ENCODE data around the gene SUN3. TPM values are rescaled to one million over a fixed set of nuclear protein-coding genes. Genes with fewer than 3 reads are reported as not detected.
A peak's percentile ranks its signal among the peaks of the same experiment; 100 is the strongest.

SUN3 gene
- total RNA-seq, 4 donors from 2014 or later, result not detected

DNA sequence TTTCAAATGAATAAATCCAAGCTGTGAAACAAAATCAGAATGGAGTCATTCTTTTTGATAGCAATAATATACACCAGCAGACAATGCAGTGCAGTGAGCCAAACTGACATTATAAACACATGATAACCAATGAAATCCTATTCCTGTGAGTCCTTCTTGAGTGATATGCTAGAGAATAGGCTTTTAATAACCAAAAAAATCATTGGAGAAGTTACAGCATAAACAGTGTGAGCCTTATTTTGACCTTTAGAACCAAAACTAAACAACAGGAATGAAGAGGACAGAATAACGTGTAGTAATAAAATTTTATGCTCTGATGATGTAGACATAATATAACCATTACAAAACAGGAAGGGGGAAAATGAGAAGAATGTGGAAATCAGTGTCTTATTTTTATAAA is 58.1 kb downstream of the SUN3 start:
- no peaks in the 10 kb centered on the region for H3K9me3 ChIP-seq
- in situ Hi-C loops (cut with MboI; ENCODE audit: low pct_ligation_motif_present in 1 of 4, low pct_unique_long_range_greater_than_20kb in 1 of 4, low sequenced_read_pairs in 3 of 4), result no loop called here
- no peak for DNase-seq
- no peak for TF ChIP-seq EP300 (IDR thresholded peaks at IDR 0.05; ENCODE audit: low read depth)
- no peak for TF ChIP-seq CTCF (IDR thresholded peaks at IDR 0.05)
- no peak for TF ChIP-seq POLR2AphosphoS5 (IDR thresholded peaks at IDR 0.05)
- TF ChIP-seq POLR2A (IDR thresholded peaks at IDR 0.05), result no peak
- intact Hi-C loops (cut with DNase I; ENCODE audit: low total_unique reads), result no loop called here
- WGBS, 2 donors (ENCODE audit: low coverage in 1 of 2), result 31 to 32% methylated on average over 1 of the region's 1 CpG
- peaks cover 0 to 47% (median 15%) of the 10 kb centered on the region in 4 donors for H3K36me3 ChIP-seq
- H3K4me3 ChIP-seq, result no peak overlapping the region
- peaks cover 6 to 36% (median 24%) of the 10 kb centered on the region in 4 donors for H3K4me1 ChIP-seq
- peak overlapping the region; percentile 79 to 92 (median 85) for H3K27ac ChIP-seq
- H3K27me3 ChIP-seq, result no peaks in the 10 kb centered on the region

DNA sequence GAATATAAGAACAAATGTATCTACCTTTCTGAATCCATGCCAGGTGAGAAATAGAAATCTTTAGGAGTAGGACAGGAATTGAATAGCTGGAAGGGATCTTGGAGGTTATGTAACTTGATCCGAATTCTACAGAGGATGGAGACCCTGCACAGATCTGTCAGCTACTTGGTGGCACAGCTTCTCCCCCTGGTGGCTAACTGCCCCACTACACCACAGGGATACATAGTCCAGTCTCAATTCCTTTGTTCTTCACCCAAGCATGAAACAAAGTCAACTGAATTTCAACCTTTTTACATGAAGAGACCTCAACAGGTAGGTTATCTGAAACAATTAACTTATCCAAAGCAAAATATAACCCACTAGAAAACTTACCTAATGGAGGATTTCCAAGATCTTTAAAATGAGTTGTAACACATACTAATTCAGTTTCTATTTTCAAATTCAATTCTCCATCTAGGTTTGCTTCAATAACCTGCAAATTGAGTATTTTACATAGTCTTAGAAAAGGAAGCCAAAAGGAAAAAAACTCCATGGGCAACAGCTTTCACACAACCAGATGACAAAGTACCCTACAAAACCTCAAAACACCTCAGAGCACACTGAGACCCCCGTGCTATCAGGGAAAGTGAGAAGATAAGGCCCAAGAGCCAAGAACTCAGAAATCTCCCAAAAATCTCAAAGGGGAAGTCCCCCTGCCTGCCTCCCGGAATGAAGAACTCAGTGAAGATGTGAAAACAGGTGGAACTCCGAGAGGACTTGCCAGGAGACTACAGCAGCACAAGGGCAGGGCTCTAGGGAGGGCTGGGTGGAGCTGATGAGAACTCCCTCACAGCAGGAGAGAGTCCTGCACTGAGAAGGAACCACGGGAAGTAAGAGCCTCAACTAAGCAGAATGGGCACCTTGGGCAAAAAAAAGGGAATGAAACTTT is 59.8 kb downstream of the SUN3 start:
- TF ChIP-seq POLR2A (IDR thresholded peaks at IDR 0.05) (no peak), EP300 (IDR thresholded peaks at IDR 0.05; ENCODE audit: low read depth) (no peak), CTCF (IDR thresholded peaks at IDR 0.05) (peak; percentile 71 to 88 (median 82)), POLR2AphosphoS5 (IDR thresholded peaks at IDR 0.05) (peak in 1 of 3 donors; percentile 41)
- no peaks in the 10 kb centered on the region for H3K9me3 ChIP-seq
- no peaks in the 10 kb centered on the region for H3K27me3 ChIP-seq
- H3K4me1 ChIP-seq, result peaks cover 6 to 36% (median 24%) of the 10 kb centered on the region in 4 donors
- intact Hi-C loops (cut with DNase I; ENCODE audit: low total_unique reads), result no loop called here
- WGBS, 2 donors (ENCODE audit: low coverage in 1 of 2), result 60% methylated on average over 3 to 5 of the region's 5 CpGs
- H3K4me3 ChIP-seq, result no peak overlapping the region
- in situ Hi-C loops (cut with MboI; ENCODE audit: low pct_ligation_motif_present in 1 of 4, low pct_unique_long_range_greater_than_20kb in 1 of 4, low sequenced_read_pairs in 3 of 4), result no loop called here
- peak overlapping the region; percentile 79 to 92 (median 85) for H3K27ac ChIP-seq
- peak; percentile 76 for DNase-seq
- H3K36me3 ChIP-seq, result peaks cover 0 to 50% (median 22%) of the 10 kb centered on the region in 4 donors

GRCh38 chr7:47967708-47968107 is 61.2 kb downstream of the SUN3 start:
- Histone ChIP-seq H3K36me3 (peaks cover 0 to 55% (median 25%) of the 10 kb centered on the region in 4 donors), H3K9me3 (no peaks in the 10 kb centered on the region), H3K4me3 (no peak overlapping the region), H3K27ac (no peak overlapping the region), H3K4me1 (peaks cover 6 to 41% (median 29%) of the 10 kb centered on the region in 4 donors), H3K27me3 (no peaks in the 10 kb centered on the region)
- no peak for DNase-seq
- no peak for TF ChIP-seq POLR2AphosphoS5 (IDR thresholded peaks at IDR 0.05)
- no peak for TF ChIP-seq CTCF (IDR thresholded peaks at IDR 0.05)
- no peak for TF ChIP-seq POLR2A (IDR thresholded peaks at IDR 0.05)
- no peak for TF ChIP-seq EP300 (IDR thresholded peaks at IDR 0.05; ENCODE audit: low read depth)
- intact Hi-C loops (cut with DNase I; ENCODE audit: low total_unique reads) (no loop called here), in situ Hi-C loops (cut with MboI; ENCODE audit: low pct_ligation_motif_present in 1 of 4, low pct_unique_long_range_greater_than_20kb in 1 of 4, low sequenced_read_pairs in 3 of 4) (no loop called here)
- 88% methylated on average over 2 of the region's 2 CpGs for WGBS, 2 donors (ENCODE audit: low coverage in 1 of 2)

DNA sequence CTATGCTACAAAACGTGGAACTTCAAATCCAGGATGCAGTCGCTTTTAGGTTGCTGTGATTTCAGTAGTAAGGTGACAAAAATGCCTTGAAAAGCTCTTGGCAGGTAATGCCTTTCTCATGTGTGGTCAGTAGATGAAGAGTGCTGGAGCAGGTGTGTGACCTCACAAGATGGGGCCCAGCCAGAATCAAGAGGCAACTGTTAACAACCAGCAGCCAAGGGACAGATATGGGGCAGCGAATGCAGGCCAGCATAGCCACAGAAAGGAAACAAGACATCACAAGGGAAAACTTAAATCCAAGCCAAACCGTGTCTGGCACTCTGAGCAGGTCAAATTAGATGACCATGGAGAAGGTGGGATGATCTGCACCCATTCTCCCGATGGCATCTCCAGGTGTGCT is 61.8 kb downstream of the SUN3 start:
- intact Hi-C loops (cut with DNase I; ENCODE audit: low total_unique reads), result no loop called here
- in situ Hi-C loops (cut with MboI; ENCODE audit: low pct_ligation_motif_present in 1 of 4, low pct_unique_long_range_greater_than_20kb in 1 of 4, low sequenced_read_pairs in 3 of 4), result no loop called here
- H3K27ac ChIP-seq, result no peak overlapping the region
- no peaks in the 10 kb centered on the region for H3K9me3 ChIP-seq
- 80 to 89% methylated on average over 1 to 5 of the region's 5 CpGs for WGBS, 2 donors (ENCODE audit: low coverage in 1 of 2)
- no peak for DNase-seq
- TF ChIP-seq CTCF (IDR thresholded peaks at IDR 0.05), result no peak
- no peak for TF ChIP-seq POLR2A (IDR thresholded peaks at IDR 0.05)
- TF ChIP-seq EP300 (IDR thresholded peaks at IDR 0.05; ENCODE audit: low read depth), result no peak
- TF ChIP-seq POLR2AphosphoS5 (IDR thresholded peaks at IDR 0.05), result no peak
- peaks cover 0 to 53% (median 27%) of the 10 kb centered on the region in 4 donors for H3K36me3 ChIP-seq
- H3K27me3 ChIP-seq, result no peaks in the 10 kb centered on the region
- peaks cover 6 to 44% (median 31%) of the 10 kb centered on the region in 4 donors for H3K4me1 ChIP-seq
- no peak overlapping the region for H3K4me3 ChIP-seq

Data from transverse colon (tissue), 4 donors.